BLaER1 (cell line): ENCODE measurements around the gene SMARCD1.
A peak's percentile ranks its signal among the peaks of the same experiment; 100 is the strongest.

ENCODE experiments used
- H3K27ac ChIP-seq: shearing (Covaris generic); formaldehyde crosslinking; 2 replicates; pipeline ENCODE4 v1.8.1; 2022
- H3K27me3 ChIP-seq: shearing (Covaris generic); formaldehyde crosslinking; 2 replicates; pipeline ENCODE4 v1.8.1; 2022
- H3K36me3 ChIP-seq: shearing (Covaris generic); formaldehyde crosslinking; 2 replicates; pipeline ENCODE4 v1.8.1; 2022
- H3K4me1 ChIP-seq: shearing (Covaris generic); formaldehyde crosslinking; 2 replicates; pipeline ENCODE4 v1.8.1; 2022
- H3K4me2 ChIP-seq: shearing (Covaris generic); formaldehyde crosslinking; 2 replicates; pipeline ENCODE4 v1.8.1; 2022
- H3K4me3 ChIP-seq: shearing (Covaris generic); formaldehyde crosslinking; 2 replicates; pipeline ENCODE4 v1.8.1; 2022
- H3K9ac ChIP-seq: shearing (Covaris generic); formaldehyde crosslinking; 2 replicates; pipeline ENCODE4 v1.8.1; 2022
- H3K9me3 ChIP-seq: shearing (Covaris generic); formaldehyde crosslinking; 2 replicates; pipeline ENCODE4 v1.8.1; 2022
- H4K20me1 ChIP-seq: shearing (Covaris generic); formaldehyde crosslinking; 2 replicates; pipeline ENCODE4 v1.8.1; 2022
- Cebpa-rat ChIP-seq: shearing (Covaris generic); IDR thresholded peaks from 2 replicates; pipeline ENCODE4 v1.8.1; 2022

Gene SMARCD1

DNA sequence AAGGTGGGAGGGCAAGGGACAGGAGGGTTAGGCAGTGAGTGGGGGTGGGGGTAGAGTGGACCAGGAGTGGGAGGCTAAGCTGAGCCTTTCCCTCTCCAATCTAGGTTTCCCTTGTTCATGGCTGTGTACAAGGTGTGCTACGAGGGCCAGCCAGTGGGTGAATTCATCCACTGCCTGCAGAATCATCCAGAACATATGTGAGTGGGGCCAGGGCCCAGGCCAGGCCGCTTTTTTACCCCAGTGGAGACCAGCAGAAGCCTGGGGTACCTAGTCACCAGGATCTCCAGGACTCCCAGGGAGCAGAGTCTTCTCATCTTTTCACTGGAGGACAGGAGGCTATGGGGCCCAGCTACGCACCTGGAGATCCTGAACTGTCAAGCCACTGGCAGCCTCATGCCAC, 24.2 kb downstream of the SMARCD1 start:
- TF ChIP-seq Cebpa-rat = no peak
- H3K4me3 ChIP-seq = peak overlapping the region; percentile 99
- H3K9ac ChIP-seq = peak overlapping the region; percentile 79

GRCh38 chr12:50110127-50110761, 25.1 kb downstream of the SMARCD1 start:
- H3K4me3 ChIP-seq = peak overlapping the region; percentile 99
- no peak for TF ChIP-seq Cebpa-rat
- H3K4me2 ChIP-seq = peak overlapping the region; percentile 94
- peaks cover 11% of the 10 kb centered on the region for H3K36me3 ChIP-seq
- no peaks in the 10 kb centered on the region for H3K27me3 ChIP-seq
- H3K27ac ChIP-seq = peak overlapping the region; percentile 88
- H3K9ac ChIP-seq = peak overlapping the region; percentile 79
- no peaks in the 10 kb centered on the region for H3K9me3 ChIP-seq
- H3K4me1 ChIP-seq = peaks cover 63% of the 10 kb centered on the region
- peaks cover 27% of the 10 kb centered on the region for H4K20me1 ChIP-seq

More for the DNA sequence above, 24.2 kb downstream of the SMARCD1 start:
- Histone ChIP-seq H3K27me3 (no peaks in the 10 kb centered on the region), H3K36me3 (0 out of 2 replicates have a peak, but pooled peaks cover 3% of the 10 kb centered on the region), H4K20me1 (peaks cover 20% of the 10 kb centered on the region), H3K4me1 (peaks cover 61% of the 10 kb centered on the region), H3K9me3 (no peaks in the 10 kb centered on the region), H3K27ac (peak overlapping the region; percentile 88), H3K4me2 (peak overlapping the region; percentile 94)

DNA sequence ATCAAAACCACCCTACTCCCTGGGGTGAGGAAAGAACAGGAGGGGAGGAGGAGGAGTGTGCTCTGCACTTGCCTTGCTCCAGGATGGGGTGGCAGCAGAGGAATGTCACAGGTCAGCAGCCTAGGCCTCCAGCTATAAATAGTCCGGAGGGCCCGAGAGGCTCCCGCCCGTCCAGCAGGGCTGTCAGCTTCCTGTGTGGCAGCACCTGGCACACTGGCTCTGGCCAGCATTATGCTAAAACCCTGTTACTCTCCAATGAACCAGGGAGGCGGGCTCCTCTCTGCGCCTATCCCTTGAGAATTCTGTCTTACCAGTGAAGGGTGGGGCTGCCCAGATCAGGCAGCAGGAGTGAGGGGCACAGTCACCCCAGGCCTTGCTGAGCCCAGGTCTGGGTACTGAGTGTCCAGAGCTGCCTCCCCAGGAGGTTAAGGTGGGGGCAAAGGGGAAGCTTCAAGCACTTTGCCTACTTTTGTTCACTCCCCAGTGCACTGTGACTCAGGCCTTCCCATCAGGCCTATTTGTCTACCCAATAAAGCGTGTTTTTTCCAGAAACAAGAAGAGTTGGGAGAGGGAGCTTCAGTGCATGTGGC, 25.7 kb downstream of the SMARCD1 start:
- no peaks in the 10 kb centered on the region for H3K9me3 ChIP-seq
- H3K27ac ChIP-seq = peak overlapping the region; percentile 88
- H3K4me3 ChIP-seq = peak overlapping the region; percentile 99
- peaks cover 32% of the 10 kb centered on the region for H4K20me1 ChIP-seq
- no peaks in the 10 kb centered on the region for H3K27me3 ChIP-seq
- peaks cover 17% of the 10 kb centered on the region for H3K36me3 ChIP-seq
- peak overlapping the region; percentile 94 for H3K4me2 ChIP-seq
- peak overlapping the region; percentile 79 for H3K9ac ChIP-seq
- TF ChIP-seq Cebpa-rat = no peak
- peaks cover 63% of the 10 kb centered on the region for H3K4me1 ChIP-seq

DNA sequence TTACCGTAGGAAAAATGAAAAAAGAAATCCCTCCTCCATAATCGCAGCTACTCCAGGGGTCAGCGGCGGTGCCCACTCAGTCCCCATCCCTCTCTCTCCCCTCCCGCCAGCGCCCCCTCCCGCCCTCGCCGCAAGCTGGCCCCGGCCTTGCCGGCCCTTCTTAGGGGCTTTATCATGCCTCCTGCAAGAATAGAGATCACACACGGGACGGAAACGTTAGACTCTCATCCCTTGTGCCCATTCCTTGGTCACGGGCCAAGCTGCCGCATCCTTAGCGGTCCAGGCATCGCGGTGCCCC, 26.2 kb downstream of the SMARCD1 start:
- peak overlapping the region; percentile 79 for H3K9ac ChIP-seq
- no peaks in the 10 kb centered on the region for H3K9me3 ChIP-seq
- peak overlapping the region; percentile 99 for H3K4me3 ChIP-seq
- peak overlapping the region; percentile 88 for H3K27ac ChIP-seq
- H3K4me2 ChIP-seq = peak overlapping the region; percentile 94
- H3K27me3 ChIP-seq = no peaks in the 10 kb centered on the region
- no peak for TF ChIP-seq Cebpa-rat
- H3K36me3 ChIP-seq = peaks cover 21% of the 10 kb centered on the region
- H3K4me1 ChIP-seq = peaks cover 63% of the 10 kb centered on the region
- H4K20me1 ChIP-seq = peaks cover 36% of the 10 kb centered on the region

DNA sequence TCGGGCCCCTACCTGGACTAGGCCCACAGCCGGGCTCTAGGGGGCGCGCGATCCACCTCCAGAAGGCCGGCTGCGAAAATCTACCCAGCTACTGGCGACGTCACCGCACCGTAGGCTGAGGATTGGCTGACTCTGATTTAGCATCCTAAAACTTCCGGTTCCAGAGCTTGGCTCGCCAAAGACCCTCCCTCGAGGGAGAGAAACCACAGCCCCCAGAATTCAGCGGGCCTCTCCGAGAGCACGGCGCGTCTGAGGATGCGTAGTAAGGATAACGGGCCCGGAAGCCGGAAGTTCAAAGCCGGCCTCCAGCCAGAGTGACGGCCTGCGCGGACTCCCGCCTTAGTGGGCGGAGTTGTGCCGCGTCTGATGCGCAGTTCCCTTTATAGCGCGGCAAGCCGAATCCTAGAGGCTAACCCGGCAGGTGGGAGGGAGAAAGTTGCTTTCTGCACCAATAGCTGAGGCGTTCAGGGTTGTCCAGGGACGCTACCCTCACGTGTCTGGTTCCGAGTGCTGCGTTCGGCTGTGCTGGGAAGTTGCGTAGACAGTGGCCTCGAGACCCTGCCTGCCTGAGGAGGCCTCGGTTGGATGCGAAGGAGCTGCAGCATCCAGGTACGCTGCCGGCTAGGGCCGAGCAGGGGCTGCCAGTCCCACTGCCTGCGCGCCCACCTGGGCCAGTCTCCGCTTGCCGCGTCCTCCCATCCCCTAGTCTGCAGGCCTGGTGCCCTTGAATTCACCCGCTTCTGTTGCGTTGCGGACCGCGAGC, 26.7 kb downstream of the SMARCD1 start, which contains the start of gene COX14:
Gene COX14 (plus strand): TSS at position 544 of the 763 bp plus-strand sequence. CDS start 7,808 bp downstream, outside the sequence.
- H3K4me2 ChIP-seq = peak within 1 kb of the TSS; percentile 94
- no peaks in the 10 kb centered on the region for H3K9me3 ChIP-seq
- H3K27ac ChIP-seq = peak within 1 kb of the TSS; percentile 89
- no peaks in the 10 kb centered on the region for H3K27me3 ChIP-seq
- H3K9ac ChIP-seq = peak within 1 kb of the TSS; percentile 94
- H3K4me1 ChIP-seq = peaks cover 62% of the 10 kb centered on the region
- H3K4me3 ChIP-seq = peak within 1 kb of the TSS; percentile 99
- no peak for TF ChIP-seq Cebpa-rat
- peaks cover 42% of the 10 kb centered on the region for H4K20me1 ChIP-seq
- H3K36me3 ChIP-seq = peaks cover 27% of the 10 kb centered on the region

DNA sequence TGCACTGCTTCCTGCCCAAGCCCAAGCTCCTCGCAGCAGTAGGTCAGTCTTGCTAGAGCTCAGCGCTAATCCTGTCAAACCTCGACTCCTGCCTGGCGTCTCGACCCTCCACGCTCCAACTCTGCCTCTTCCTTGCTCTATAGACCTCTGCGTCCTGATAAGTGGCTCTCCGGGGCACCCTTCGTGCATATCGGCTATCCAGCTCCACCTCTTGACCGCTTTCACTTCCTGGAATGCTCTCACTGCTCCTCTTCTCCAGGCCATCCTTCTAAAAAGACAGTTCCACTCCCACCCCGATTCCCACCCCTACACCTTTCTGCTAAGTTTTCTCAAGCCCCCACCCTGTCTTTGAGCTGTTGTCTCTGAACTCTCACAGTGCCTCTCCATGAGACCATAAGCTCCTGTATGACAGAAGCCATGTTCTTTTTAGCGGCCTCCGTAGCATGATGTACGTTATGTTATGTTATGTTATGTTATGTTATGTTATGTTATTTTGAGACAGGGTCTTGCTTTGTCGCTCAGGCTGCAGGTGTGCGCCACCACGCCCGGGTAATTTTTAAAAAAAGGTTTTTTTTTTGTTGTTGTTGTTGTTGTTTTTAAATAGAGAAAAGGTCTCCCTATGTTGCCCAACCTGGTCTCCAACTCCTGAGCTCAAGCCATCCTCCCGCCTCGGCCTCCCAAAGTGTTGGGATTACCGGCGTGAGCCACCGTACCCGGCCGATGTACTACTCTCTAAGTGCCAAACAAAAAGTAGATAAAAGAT, 27.5 kb downstream of the SMARCD1 start:
- no peak for TF ChIP-seq Cebpa-rat
- Histone ChIP-seq H3K9me3 (no peaks in the 10 kb centered on the region), H4K20me1 (peaks cover 49% of the 10 kb centered on the region), H3K4me1 (peaks cover 55% of the 10 kb centered on the region), H3K4me2 (peak overlapping the region; percentile 86), H3K36me3 (peaks cover 33% of the 10 kb centered on the region), H3K27me3 (no peaks in the 10 kb centered on the region), H3K4me3 (peak overlapping the region; percentile 99), H3K9ac (peak overlapping the region; percentile 94), H3K27ac (peak overlapping the region; percentile 89)

DNA sequence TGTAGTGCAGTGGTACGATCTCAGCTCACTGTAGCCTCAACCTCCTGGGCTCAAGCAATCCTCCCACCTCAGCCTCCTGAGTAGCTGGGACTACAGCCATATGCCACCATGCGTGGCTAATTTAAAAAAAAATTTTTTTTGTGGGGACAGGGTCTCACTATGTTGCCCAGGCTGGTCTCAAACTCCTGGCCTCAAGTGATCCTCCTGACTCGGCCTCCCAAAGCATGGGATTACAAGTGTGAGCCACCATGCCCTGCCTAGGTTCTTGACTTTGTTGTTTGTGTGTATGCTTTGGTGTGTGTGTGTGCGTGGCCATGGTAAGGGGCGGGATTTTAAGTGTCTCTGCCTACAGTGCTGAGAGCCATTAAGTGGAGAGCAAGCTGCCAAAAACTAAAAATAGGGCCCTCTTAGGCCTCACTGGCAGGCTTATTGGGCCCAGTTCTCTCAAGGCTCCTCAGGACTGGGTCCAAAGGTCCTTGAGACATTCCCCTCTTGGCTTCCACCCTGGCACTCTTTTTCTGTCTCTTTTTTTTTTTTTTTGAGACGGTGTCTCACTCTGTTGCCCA, 32.0 kb downstream of the SMARCD1 start:
- Histone ChIP-seq H3K4me1 (peaks cover 18% of the 10 kb centered on the region), H3K36me3 (peaks cover 75% of the 10 kb centered on the region), H3K27ac (no peak overlapping the region), H3K27me3 (no peaks in the 10 kb centered on the region), H3K9me3 (no peaks in the 10 kb centered on the region), H3K4me2 (no peak overlapping the region), H4K20me1 (peaks cover 82% of the 10 kb centered on the region), H3K4me3 (no peak overlapping the region), H3K9ac (no peak overlapping the region)
- no peak for TF ChIP-seq Cebpa-rat

DNA sequence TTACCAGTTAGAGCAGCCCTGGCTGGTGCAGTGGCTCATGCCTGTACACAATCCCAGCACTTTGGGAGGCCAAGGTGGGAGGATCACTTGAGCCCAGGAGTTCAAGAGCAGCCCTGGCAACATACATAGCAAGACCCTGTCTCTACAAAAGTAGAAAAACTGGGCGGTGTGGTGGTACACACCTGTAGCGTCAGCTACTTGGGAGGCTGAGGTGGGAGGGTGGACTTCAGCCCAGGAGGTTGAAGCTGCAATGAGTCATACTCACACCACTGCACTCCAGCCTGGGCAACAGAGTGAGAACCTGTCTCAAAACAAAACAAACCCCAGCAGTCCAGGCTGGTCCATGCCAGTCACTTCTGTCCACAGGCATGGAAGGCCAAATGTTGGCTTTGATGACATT, 34.2 kb downstream of the SMARCD1 start:
- TF ChIP-seq Cebpa-rat = no peak
- H3K36me3 ChIP-seq = peaks cover 94% of the 10 kb centered on the region
- H3K4me1 ChIP-seq = peaks cover 2% of the 10 kb centered on the region
- no peak overlapping the region for H3K27ac ChIP-seq
- peaks cover 85% of the 10 kb centered on the region for H4K20me1 ChIP-seq
- H3K4me3 ChIP-seq = no peak overlapping the region
- H3K27me3 ChIP-seq = no peaks in the 10 kb centered on the region
- H3K4me2 ChIP-seq = no peak overlapping the region
- no peak overlapping the region for H3K9ac ChIP-seq
- no peaks in the 10 kb centered on the region for H3K9me3 ChIP-seq

DNA sequence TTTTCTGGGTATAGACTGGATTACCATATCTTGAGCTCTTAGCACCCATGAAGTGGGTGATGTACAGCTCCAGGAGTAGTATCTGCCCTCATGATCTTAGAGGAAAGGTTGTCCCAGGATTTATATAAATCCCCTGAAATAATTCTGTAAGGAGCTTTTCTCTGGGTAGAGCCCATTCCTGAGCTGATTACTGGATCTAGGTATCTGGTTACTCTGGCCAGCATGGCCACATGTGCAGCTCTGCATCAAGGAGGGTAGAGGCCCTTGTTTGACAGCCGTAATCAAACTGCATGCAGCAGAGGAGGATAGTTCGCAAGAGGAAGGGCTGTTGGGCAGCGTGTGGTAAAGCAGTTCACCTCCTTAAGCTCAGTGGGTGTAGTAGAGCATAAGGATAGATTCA, 35.4 kb downstream of the SMARCD1 start:
- no peak for TF ChIP-seq Cebpa-rat
- no peaks in the 10 kb centered on the region for H3K9me3 ChIP-seq
- no peak overlapping the region for H3K4me3 ChIP-seq
- peaks cover 11% of the 10 kb centered on the region; the same call in 1 of the 2 replicates for H3K4me1 ChIP-seq
- no peak overlapping the region for H3K27ac ChIP-seq
- H3K4me2 ChIP-seq = no peak overlapping the region
- H4K20me1 ChIP-seq = peaks cover 88% of the 10 kb centered on the region
- H3K36me3 ChIP-seq = peaks cover 93% of the 10 kb centered on the region
- no peaks in the 10 kb centered on the region for H3K27me3 ChIP-seq
- H3K9ac ChIP-seq = no peak overlapping the region
